Measurements from ENCODE around the gene DGCR8.
A peak's percentile ranks its signal among the peaks of the same experiment; 100 is the strongest.

Gene DGCR8

GRCh38 chr22:20125201-20126174, 45.4 kb downstream of the DGCR8 start:
- H3K27me3 Mint-ChIP-seq, result no peaks in the 10 kb centered on the region
- no peaks in the 10 kb centered on the region for H3K9me3 Mint-ChIP-seq
- H3K4me3 Mint-ChIP-seq, result no peak overlapping the region
- peaks cover 41% of the 10 kb centered on the region for H3K36me3 Mint-ChIP-seq (ENCODE audit: low read depth)
- H3K27ac Mint-ChIP-seq, result no peak overlapping the region
- ATAC-seq (no peak), DNase-seq (no peak)
- peaks cover 36% of the 10 kb centered on the region for H3K4me1 Mint-ChIP-seq

- DNase-seq (no peak), ATAC-seq (no peak)
- Mint-ChIP-seq H3K9me3 (no peaks in the 10 kb centered on the region), H3K4me1 (peaks cover 32% of the 10 kb centered on the region), H3K36me3 (ENCODE audit: low read depth) (peaks cover 33% of the 10 kb centered on the region), H3K27ac (no peak overlapping the region), H3K27me3 (no peaks in the 10 kb centered on the region), H3K4me3 (no peak overlapping the region)
Measured at GRCh38 chr22:20126284-20127029, 46.4 kb downstream of the DGCR8 start.

GRCh38 chr22:20127318-20127868, 47.4 kb downstream of the DGCR8 start:
- Mint-ChIP-seq H3K4me3 (no peak overlapping the region), H3K27ac (peak overlapping the region; percentile 53), H3K4me1 (peaks cover 23% of the 10 kb centered on the region), H3K27me3 (no peaks in the 10 kb centered on the region), H3K36me3 (ENCODE audit: low read depth) (peaks cover 24% of the 10 kb centered on the region), H3K9me3 (no peaks in the 10 kb centered on the region)
- ATAC-seq, result no peak
- no peak for DNase-seq

- H3K27me3 Mint-ChIP-seq, result no peaks in the 10 kb centered on the region
- no peak overlapping the region for H3K4me3 Mint-ChIP-seq
- peaks cover 23% of the 10 kb centered on the region for H3K36me3 Mint-ChIP-seq (ENCODE audit: low read depth)
- H3K27ac Mint-ChIP-seq, result no peak overlapping the region
- no peaks in the 10 kb centered on the region for H3K9me3 Mint-ChIP-seq
- H3K4me1 Mint-ChIP-seq, result peaks cover 28% of the 10 kb centered on the region
- ATAC-seq (no peak), DNase-seq (no peak)
Measured at GRCh38 chr22:20127869-20128618, 48.0 kb downstream of the DGCR8 start.

- Mint-ChIP-seq H3K27ac (no peak overlapping the region), H3K36me3 (ENCODE audit: low read depth) (peaks cover 23% of the 10 kb centered on the region), H3K9me3 (no peaks in the 10 kb centered on the region), H3K4me1 (peaks cover 32% of the 10 kb centered on the region), H3K27me3 (no peaks in the 10 kb centered on the region), H3K4me3 (no peak overlapping the region)
- DNase-seq, result no peak
- ATAC-seq, result no peak
Measured at GRCh38 chr22:20128619-20128901, 48.5 kb downstream of the DGCR8 start.

- ATAC-seq (peak; percentile 29), DNase-seq (peak; percentile 57)
- H3K36me3 Mint-ChIP-seq (ENCODE audit: low read depth), result peaks cover 21% of the 10 kb centered on the region
- H3K27ac Mint-ChIP-seq, result no peak overlapping the region
- H3K27me3 Mint-ChIP-seq, result no peaks in the 10 kb centered on the region
- no peak overlapping the region for H3K4me3 Mint-ChIP-seq
- peaks cover 37% of the 10 kb centered on the region for H3K4me1 Mint-ChIP-seq
- H3K9me3 Mint-ChIP-seq, result no peaks in the 10 kb centered on the region
Measured at GRCh38 chr22:20128902-20129746, 49.1 kb downstream of the DGCR8 start.

- peaks cover 20% of the 10 kb centered on the region for H3K36me3 Mint-ChIP-seq (ENCODE audit: low read depth)
- no peaks in the 10 kb centered on the region for H3K27me3 Mint-ChIP-seq
- ATAC-seq (no peak), DNase-seq (no peak)
- H3K27ac Mint-ChIP-seq, result no peak overlapping the region
- H3K4me1 Mint-ChIP-seq, result peaks cover 38% of the 10 kb centered on the region
- H3K4me3 Mint-ChIP-seq, result no peak overlapping the region
- H3K9me3 Mint-ChIP-seq, result no peaks in the 10 kb centered on the region
Measured at GRCh38 chr22:20129747-20130014, 49.6 kb downstream of the DGCR8 start.

GRCh38 chr22:20130319-20130718, 50.3 kb downstream of the DGCR8 start:
- Mint-ChIP-seq H3K27me3 (no peaks in the 10 kb centered on the region), H3K9me3 (no peaks in the 10 kb centered on the region), H3K27ac (no peak overlapping the region), H3K36me3 (ENCODE audit: low read depth) (peaks cover 14% of the 10 kb centered on the region), H3K4me1 (peaks cover 41% of the 10 kb centered on the region), H3K4me3 (peak overlapping the region; percentile 17)
- DNase-seq (no peak), ATAC-seq (no peak)

- H3K27me3 Mint-ChIP-seq, result no peaks in the 10 kb centered on the region
- peaks cover 42% of the 10 kb centered on the region for H3K4me1 Mint-ChIP-seq
- DNase-seq, result peak; percentile 82
- H3K4me3 Mint-ChIP-seq, result peak overlapping the region; percentile 17
- H3K27ac Mint-ChIP-seq, result no peak overlapping the region
- no peaks in the 10 kb centered on the region for H3K9me3 Mint-ChIP-seq
- ATAC-seq, result peak; percentile 62
- peaks cover 11% of the 10 kb centered on the region for H3K36me3 Mint-ChIP-seq (ENCODE audit: low read depth)
Measured at GRCh38 chr22:20130731-20131596, 50.9 kb downstream of the DGCR8 start.

GRCh38 chr22:20131597-20131858, 51.5 kb downstream of the DGCR8 start, which contains the start of gene ZDHHC8:
ZDHHC8 (plus strand) TSS chr22:20131804; CDS start chr22:20131948, 144 bp downstream.
- Mint-ChIP-seq H3K4me1 (peaks cover 44% of the 10 kb centered on the region), H3K4me3 (peak within 1 kb of the TSS; percentile 74), H3K27me3 (no peaks in the 10 kb centered on the region), H3K36me3 (ENCODE audit: low read depth) (peaks cover 12% of the 10 kb centered on the region), H3K9me3 (no peaks in the 10 kb centered on the region), H3K27ac (no peak within 1 kb of the TSS)
- peak; percentile 53 for DNase-seq
- ATAC-seq, result peak; percentile 47

GRCh38 chr22:20131859-20132685, 52.0 kb downstream of the DGCR8 start:
- ATAC-seq (no peak), DNase-seq (no peak)
- Mint-ChIP-seq H3K4me1 (peaks cover 42% of the 10 kb centered on the region), H3K36me3 (ENCODE audit: low read depth) (peaks cover 8% of the 10 kb centered on the region), H3K27ac (no peak overlapping the region), H3K9me3 (no peaks in the 10 kb centered on the region), H3K27me3 (no peaks in the 10 kb centered on the region), H3K4me3 (peak overlapping the region; percentile 74)

- no peak for DNase-seq
- Mint-ChIP-seq H3K4me1 (peaks cover 40% of the 10 kb centered on the region), H3K27ac (no peak overlapping the region), H3K36me3 (ENCODE audit: low read depth) (peaks cover 4% of the 10 kb centered on the region), H3K9me3 (no peaks in the 10 kb centered on the region), H3K27me3 (no peaks in the 10 kb centered on the region), H3K4me3 (peak overlapping the region; percentile 74)
- ATAC-seq, result no peak
Measured at GRCh38 chr22:20132686-20133246, 52.7 kb downstream of the DGCR8 start.

Measured in activated naive CD8-positive, alpha-beta T cell treated with anti-CD3 and anti-CD28 coated beads, Interleukin-2, amount 50 U/mL, for 24 hours (primary cell).